Ishikawa (cell line): ENCODE results near the gene MAGEH1.

Experiments
- CEBPB ChIP-seq: IDR thresholded peaks from 2 replicates; pipeline ENCODE4 v1.6.1; 2012
- CREB1 ChIP-seq: IDR thresholded peaks from 2 replicates; pipeline ENCODE4 v1.6.1; 2012; ENCODE audit warnings: low read depth
- EP300 ChIP-seq: IDR thresholded peaks from 2 replicates; pipeline ENCODE4 v1.6.1; 2012; ENCODE audit warnings: borderline replicate concordance
- FOXM1 ChIP-seq: IDR thresholded peaks from 2 replicates; pipeline ENCODE4 v1.6.1; 2012; ENCODE audit warnings: low read depth, borderline replicate concordance
- NFIC ChIP-seq: IDR thresholded peaks from 2 replicates; pipeline ENCODE4 v1.6.1; 2012
- RAD21 ChIP-seq: IDR thresholded peaks from 2 replicates; pipeline ENCODE4 v1.6.1; 2012; ENCODE audit warnings: low read depth
- REST ChIP-seq: IDR thresholded peaks from 2 replicates; pipeline ENCODE4 v1.6.1; 2012; ENCODE audit warnings: low read depth, mild to moderate bottlenecking
- TAF1 ChIP-seq: IDR thresholded peaks from 2 replicates; pipeline ENCODE4 v1.6.1; 2012; ENCODE audit warnings: low read depth, mild to moderate bottlenecking
- TCF12 ChIP-seq: IDR thresholded peaks from 2 replicates; pipeline ENCODE4 v1.6.1; 2012; ENCODE audit warnings: low read depth
- TEAD4 ChIP-seq: IDR thresholded peaks from 2 replicates; pipeline ENCODE4 v1.6.1; 2012
- YY1 ChIP-seq: IDR thresholded peaks from 2 replicates; pipeline ENCODE4 v1.6.1; 2012; ENCODE audit warnings: low read depth
- ZBTB7A ChIP-seq: IDR thresholded peaks from 2 replicates; pipeline ENCODE4 v1.6.1; 2012; ENCODE audit warnings: low read depth
- TF ChIP-seq, protein P1 (sequence below): IDR thresholded peaks from 2 replicates; pipeline ENCODE4 v1.6.1; 2012

GRCh38 chrX:55451990-55452832 lies at the start of gene MAGEH1:
- TF ChIP-seq EP300 (no peak), REST (no peak), CREB1 (no peak), RAD21 (no peak), TAF1 (no peak), FOXM1 (no peak), TEAD4 (no peak), CEBPB (no peak), YY1 (no peak), ZBTB7A (no peak), NFIC (no peak), TCF12 (no peak)
- TF ChIP-seq, protein P1, sequence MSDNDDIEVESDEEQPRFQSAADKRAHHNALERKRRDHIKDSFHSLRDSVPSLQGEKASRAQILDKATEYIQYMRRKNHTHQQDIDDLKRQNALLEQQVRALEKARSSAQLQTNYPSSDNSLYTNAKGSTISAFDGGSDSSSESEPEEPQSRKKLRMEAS = no peak
